Suprapubic skin (tissue), 4 donors: ENCODE data around the gene WWOX. TPM values are rescaled to one million over a fixed set of nuclear protein-coding genes. Genes with fewer than 3 reads are reported as not detected.

Experiments used
- DNase-seq, 2 donors: peaks; one replicate each; pipeline ENCODE4 v3.0.0-alpha.2; 2019; ENCODE audit warnings: low spot score in 2 of 2
- H3K27ac ChIP-seq: fragments of 200-600 bp; sonication (generic); one replicate; pipeline ENCODE4 v1.5.1; 2019
- H3K27me3 ChIP-seq: fragments of 200-600 bp; sonication (generic); one replicate; pipeline ENCODE4 v1.5.1; 2019
- H3K36me3 ChIP-seq: fragments of 200-600 bp; sonication (generic); one replicate; pipeline ENCODE4 v1.5.1; 2019
- H3K4me1 ChIP-seq: fragments of 200-600 bp; sonication (generic); one replicate; pipeline ENCODE4 v1.5.1; 2019
- H3K4me3 ChIP-seq: fragments of 200-600 bp; sonication (generic); one replicate; pipeline ENCODE4 v1.5.1; 2019; ENCODE audit warnings: mild to moderate bottlenecking
- H3K9me3 ChIP-seq: fragments of 200-600 bp; sonication (generic); one replicate; pipeline ENCODE4 v1.5.1; 2019
- CTCF ChIP-seq, 2 donors: fragments of 200-600 bp in 1 of 2; fragments of 450-650 bp in 1 of 2; sonication (generic) in 1 of 2; IDR thresholded peaks; one replicate each; pipeline ENCODE4 v1.5.1; 2016 to 2019; ENCODE audit warnings: antibody characterized with exemption in 2 of 2, mild to moderate bottlenecking in 1 of 2, moderate library complexity in 1 of 2
- EP300 ChIP-seq: sonication (generic); formaldehyde crosslinking; IDR thresholded peaks from one replicate; pipeline ENCODE4 v1.6.1; 2017; ENCODE audit warnings: antibody characterized with exemption
- POLR2A ChIP-seq, 2 donors: fragments of 450-650 bp; IDR thresholded peaks; one replicate each; pipeline ENCODE4 v1.6.1; 2017; ENCODE audit warnings: antibody characterized with exemption in 2 of 2, mild to moderate bottlenecking in 2 of 2, moderate library complexity in 2 of 2
- POLR2AphosphoS5 ChIP-seq, 3 donors: sonication (generic); formaldehyde crosslinking; IDR thresholded peaks; one replicate each; pipeline ENCODE4 v1.6.1; 2017; ENCODE audit warnings: antibody characterized with exemption in 3 of 3
- WGBS: methylation state at CpG from one replicate; pipeline ENCODE4 v1.1.5; 2018; 5-methylcytosine and 5-hydroxymethylcytosine counted together
- total RNA-seq, 4 donors: library from RNA; depleted of rRNA; stranded (reverse); fragments of >200 nt; gene quantifications; one replicate each; pipeline ENCODE4 v1.1.0, GENCODE V29; 2016

WWOX gene
- total RNA-seq, 4 donors from 2014 or later, result 29.6 to 104 (median 47.3) TPM

- H3K27me3 ChIP-seq, result no peaks in the 10 kb centered on the region
- H3K4me3 ChIP-seq, result no peak overlapping the region
- no peak for DNase-seq
- no peak overlapping the region for H3K27ac ChIP-seq
- H3K36me3 ChIP-seq, result no peaks in the 10 kb centered on the region
- no peaks in the 10 kb centered on the region for H3K4me1 ChIP-seq
- H3K9me3 ChIP-seq, result no peaks in the 10 kb centered on the region
- TF ChIP-seq CTCF (IDR thresholded peaks at IDR 0.05) (no peak), EP300 (no peak), POLR2AphosphoS5 (IDR thresholded peaks at IDR 0.05) (no peak), POLR2A (IDR thresholded peaks at IDR 0.05) (no peak)
- WGBS, result 86% methylated on average over 10 of the region's 10 CpGs
These were observed 454.0 kb downstream of the WWOX start for GRCh38 chr16:78553268-78554039.

- no peaks in the 10 kb centered on the region for H3K27me3 ChIP-seq
- TF ChIP-seq EP300, result no peak
- no peak for TF ChIP-seq CTCF (IDR thresholded peaks at IDR 0.05)
- no peak for TF ChIP-seq POLR2AphosphoS5 (IDR thresholded peaks at IDR 0.05)
- TF ChIP-seq POLR2A (IDR thresholded peaks at IDR 0.05), result no peak
- DNase-seq, result no peak
- H3K27ac ChIP-seq, result no peak overlapping the region
- H3K4me1 ChIP-seq, result no peaks in the 10 kb centered on the region
- H3K9me3 ChIP-seq, result no peaks in the 10 kb centered on the region
- WGBS, result 95% methylated on average over 16 of the region's 16 CpGs
- H3K4me3 ChIP-seq, result no peak overlapping the region
- no peaks in the 10 kb centered on the region for H3K36me3 ChIP-seq
These were observed 457.0 kb downstream of the WWOX start for GRCh38 chr16:78556421-78556820.

GRCh38 chr16:78560997-78561396, 461.5 kb downstream of the WWOX start:
- H3K27ac ChIP-seq, result no peak overlapping the region
- no peak for DNase-seq
- no peak overlapping the region for H3K4me3 ChIP-seq
- H3K36me3 ChIP-seq, result no peaks in the 10 kb centered on the region
- no peaks in the 10 kb centered on the region for H3K27me3 ChIP-seq
- TF ChIP-seq EP300, result no peak
- no peak for TF ChIP-seq CTCF (IDR thresholded peaks at IDR 0.05)
- peaks cover 9% of the 10 kb centered on the region for H3K4me1 ChIP-seq
- H3K9me3 ChIP-seq, result no peaks in the 10 kb centered on the region
- 100% methylated on average over 1 of the region's 1 CpG for WGBS

- DNase-seq, result no peak
- Histone ChIP-seq H3K4me1 (peaks cover 9% of the 10 kb centered on the region), H3K27me3 (no peaks in the 10 kb centered on the region), H3K27ac (no peak overlapping the region), H3K9me3 (no peaks in the 10 kb centered on the region), H3K4me3 (no peak overlapping the region), H3K36me3 (no peaks in the 10 kb centered on the region)
- WGBS, result 96% methylated on average over 6 of the region's 6 CpGs
- TF ChIP-seq POLR2A (IDR thresholded peaks at IDR 0.05), result no peak
- no peak for TF ChIP-seq POLR2AphosphoS5 (IDR thresholded peaks at IDR 0.05)
These were observed 462.7 kb downstream of the WWOX start for GRCh38 chr16:78562111-78562510.

GRCh38 chr16:78562650-78563049, 463.2 kb downstream of the WWOX start:
- Histone ChIP-seq H3K27me3 (no peaks in the 10 kb centered on the region), H3K36me3 (no peaks in the 10 kb centered on the region), H3K9me3 (no peaks in the 10 kb centered on the region), H3K27ac (no peak overlapping the region), H3K4me1 (peaks cover 9% of the 10 kb centered on the region), H3K4me3 (no peak overlapping the region)
- WGBS, result 64% methylated on average over 8 of the region's 8 CpGs
- no peak for DNase-seq
- TF ChIP-seq POLR2AphosphoS5 (IDR thresholded peaks at IDR 0.05) (no peak), POLR2A (IDR thresholded peaks at IDR 0.05) (no peak), CTCF (IDR thresholded peaks at IDR 0.05) (no peak), EP300 (no peak)
